ENCODE data around the gene GALNT5.
"Not testable (repeated sequence)": the region's sequence is repeated elsewhere in the genome, so short reads cannot be mapped to it uniquely, and the experiment has no call there.

GALNT5 gene

DNA sequence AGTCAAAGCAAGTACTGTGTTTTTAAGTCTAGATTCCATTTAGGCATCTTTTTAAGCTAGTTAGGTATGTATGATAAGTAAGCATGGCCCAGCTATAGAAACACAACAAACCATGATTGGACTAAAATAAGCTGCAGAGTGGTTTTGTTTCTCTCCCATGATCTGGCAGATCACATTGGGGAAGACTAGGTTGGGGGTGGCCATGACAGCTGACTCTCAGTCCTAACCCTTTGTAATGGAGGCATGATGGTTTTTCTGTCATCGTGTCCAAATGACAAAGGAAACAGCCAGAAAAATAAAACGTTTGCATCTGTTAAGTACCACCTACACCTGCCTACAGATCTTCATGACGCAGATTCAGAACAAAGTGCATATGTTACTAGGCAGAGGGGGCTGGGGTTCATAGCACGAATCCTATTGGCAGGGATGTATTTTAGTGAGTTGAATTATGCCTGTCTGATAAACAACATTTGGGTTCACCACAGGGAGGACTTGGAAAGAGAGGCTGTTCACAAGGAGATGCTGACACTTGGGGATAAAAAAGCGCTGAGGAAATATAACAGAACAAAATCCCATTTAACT is 33.8 kb upstream of the GALNT5 start:
- TF ChIP-seq, protein P1, sequence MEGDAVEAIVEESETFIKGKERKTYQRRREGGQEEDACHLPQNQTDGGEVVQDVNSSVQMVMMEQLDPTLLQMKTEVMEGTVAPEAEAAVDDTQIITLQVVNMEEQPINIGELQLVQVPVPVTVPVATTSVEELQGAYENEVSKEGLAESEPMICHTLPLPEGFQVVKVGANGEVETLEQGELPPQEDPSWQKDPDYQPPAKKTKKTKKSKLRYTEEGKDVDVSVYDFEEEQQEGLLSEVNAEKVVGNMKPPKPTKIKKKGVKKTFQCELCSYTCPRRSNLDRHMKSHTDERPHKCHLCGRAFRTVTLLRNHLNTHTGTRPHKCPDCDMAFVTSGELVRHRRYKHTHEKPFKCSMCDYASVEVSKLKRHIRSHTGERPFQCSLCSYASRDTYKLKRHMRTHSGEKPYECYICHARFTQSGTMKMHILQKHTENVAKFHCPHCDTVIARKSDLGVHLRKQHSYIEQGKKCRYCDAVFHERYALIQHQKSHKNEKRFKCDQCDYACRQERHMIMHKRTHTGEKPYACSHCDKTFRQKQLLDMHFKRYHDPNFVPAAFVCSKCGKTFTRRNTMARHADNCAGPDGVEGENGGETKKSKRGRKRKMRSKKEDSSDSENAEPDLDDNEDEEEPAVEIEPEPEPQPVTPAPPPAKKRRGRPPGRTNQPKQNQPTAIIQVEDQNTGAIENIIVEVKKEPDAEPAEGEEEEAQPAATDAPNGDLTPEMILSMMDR (IDR thresholded peaks at IDR 0.05; ENCODE audit: extremely low read depth, missing control alignments): no peak
- DNase-seq (ENCODE audit: low spot score): no peak

DNA sequence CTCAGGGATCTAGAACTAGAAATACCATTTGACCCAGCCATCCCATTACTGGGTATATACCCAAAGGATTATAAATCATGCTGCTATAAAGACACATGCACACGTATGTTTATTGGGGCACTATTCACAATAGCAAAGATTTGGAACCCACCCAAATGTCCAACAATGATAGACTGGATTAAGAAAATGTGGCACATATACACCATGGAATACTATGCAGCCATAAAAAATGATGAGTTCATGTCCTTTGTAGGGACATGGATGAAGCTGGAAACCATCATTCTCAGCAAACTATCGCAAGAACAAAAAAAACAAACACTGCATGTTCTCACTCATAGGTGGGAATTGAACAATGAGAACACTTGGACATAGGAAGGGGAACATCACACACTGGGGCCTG is 33.1 kb upstream of the GALNT5 start:
- not testable (repeated sequence) for DNase-seq (ENCODE audit: low spot score)

DNA sequence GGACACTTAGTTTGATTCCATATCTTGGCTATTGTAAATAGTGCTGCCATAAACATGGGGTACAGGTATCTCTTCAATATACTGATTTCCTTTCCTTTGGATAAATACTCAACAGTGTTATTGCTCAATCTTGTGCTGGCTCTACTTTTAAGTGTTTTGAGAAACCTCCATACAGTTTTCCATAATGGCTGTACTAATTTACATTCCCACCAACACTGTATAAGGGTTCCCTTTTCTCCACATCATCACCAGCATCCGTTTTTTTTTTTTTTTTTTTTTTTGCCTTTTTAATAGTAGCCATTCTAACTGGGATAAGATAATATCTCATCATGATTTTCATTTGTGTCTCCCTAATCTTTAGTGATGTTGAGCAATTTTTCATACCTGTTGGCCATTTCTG is 29.9 kb upstream of the GALNT5 start:
- no peak for DNase-seq (ENCODE audit: low spot score)
- TF ChIP-seq, protein P1 (IDR thresholded peaks at IDR 0.05; ENCODE audit: extremely low read depth, missing control alignments): no peak

DNA sequence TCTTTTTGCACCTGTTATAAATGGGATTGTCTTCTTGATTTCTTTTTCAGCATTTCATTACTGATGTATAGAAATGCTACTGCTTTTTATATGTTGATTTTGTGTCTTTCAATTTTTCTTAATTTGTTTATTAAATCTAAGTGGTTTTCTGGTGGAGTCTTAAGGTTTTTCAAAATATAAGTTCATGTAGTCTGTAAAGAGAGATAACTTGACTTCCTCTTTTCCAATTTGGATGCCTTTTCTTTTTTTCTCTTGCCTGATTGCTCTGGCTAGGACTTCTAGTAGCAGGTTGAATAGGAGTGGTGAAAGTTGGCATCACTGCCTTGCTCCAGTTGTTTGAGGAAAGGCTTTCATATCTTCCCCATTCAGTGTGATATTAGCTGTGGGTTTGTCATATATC is 28.6 kb upstream of the GALNT5 start:
- no peak for DNase-seq (ENCODE audit: low spot score)
- TF ChIP-seq, protein P1 (IDR thresholded peaks at IDR 0.05; ENCODE audit: extremely low read depth, missing control alignments): no peak

DNA sequence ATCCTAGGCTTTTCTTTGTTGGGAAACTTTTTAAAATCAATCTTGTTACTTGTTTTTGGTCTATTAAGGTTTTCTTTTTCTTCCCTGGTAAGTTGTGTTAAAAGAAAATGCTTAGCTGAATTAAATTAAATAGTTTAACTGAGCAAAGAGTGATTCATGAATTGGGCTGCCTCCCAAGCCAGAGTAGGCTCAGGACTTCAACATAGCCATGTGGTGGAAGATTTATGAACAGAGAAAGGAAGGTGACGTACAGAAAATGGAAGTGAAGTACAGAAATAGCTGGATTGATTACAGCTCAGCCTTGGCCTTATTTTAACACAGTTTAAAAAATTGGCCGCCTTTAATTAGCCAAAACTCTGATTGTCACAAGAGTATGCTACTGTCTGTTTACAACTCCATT is 27.9 kb upstream of the GALNT5 start:
- TF ChIP-seq, protein P1 (IDR thresholded peaks at IDR 0.05; ENCODE audit: extremely low read depth, missing control alignments): no peak
- DNase-seq (ENCODE audit: low spot score): no peak

DNA sequence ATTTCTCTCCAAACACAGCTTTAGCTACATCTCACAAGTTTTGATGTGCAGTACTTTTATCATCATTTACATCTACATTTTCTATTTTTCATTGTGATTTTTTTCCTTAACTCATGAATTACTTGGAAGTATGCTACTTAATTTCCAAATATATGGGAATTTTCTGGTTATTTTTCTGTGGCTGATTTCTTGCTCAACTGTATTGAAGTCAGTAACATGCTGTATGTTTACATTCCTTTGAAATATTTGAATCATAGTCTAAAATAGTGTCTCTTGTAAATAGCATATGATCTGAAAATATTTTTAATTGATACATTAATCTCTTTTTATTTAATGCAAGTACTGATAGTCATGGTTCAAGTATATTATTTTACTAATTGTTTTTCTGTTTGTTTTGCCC is 26.0 kb upstream of the GALNT5 start:
- DNase-seq (ENCODE audit: low spot score): no peak
- TF ChIP-seq, protein P1 (IDR thresholded peaks at IDR 0.05; ENCODE audit: extremely low read depth, missing control alignments): no peak

DNA sequence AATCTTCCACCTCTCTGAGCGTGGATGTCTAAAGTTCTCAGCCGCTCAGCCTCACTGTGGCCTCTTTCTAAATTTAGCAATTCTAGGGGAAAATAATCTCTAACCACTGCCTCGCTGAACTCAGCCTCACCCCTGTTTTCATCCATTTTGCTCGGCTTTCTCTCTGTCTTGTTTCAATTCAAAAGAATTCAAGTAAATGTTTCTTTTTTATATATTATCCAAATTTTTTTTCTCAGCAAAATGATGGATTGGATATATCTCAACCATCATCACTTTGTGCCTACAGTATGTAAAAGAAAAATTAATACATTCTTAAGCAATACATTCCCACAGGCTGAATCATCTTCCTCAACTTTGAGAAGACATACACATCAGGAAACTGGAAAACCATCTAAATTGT is 24.0 kb upstream of the GALNT5 start:
- no peak for DNase-seq (ENCODE audit: low spot score)
- TF ChIP-seq, protein P1 (IDR thresholded peaks at IDR 0.05; ENCODE audit: extremely low read depth, missing control alignments): no peak

DNA sequence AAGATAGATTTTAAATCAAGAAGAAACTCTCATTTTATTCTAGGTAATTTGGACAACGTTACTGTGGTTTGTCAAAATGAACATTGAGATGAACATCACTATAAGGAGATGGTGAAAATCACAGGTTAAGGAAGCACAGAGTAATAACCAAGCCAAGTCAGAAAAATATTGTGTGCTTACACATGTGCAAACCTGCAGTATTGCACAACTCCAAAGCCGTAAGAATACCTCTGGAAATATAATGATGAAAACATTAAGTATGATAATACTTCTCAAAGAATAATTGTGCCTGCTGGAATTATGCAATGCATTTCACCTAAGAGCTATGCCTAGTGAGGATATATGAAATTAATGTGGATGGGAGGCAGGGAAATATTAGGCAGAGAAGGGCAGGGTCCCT is 21.1 kb upstream of the GALNT5 start:
- TF ChIP-seq, protein P1 (IDR thresholded peaks at IDR 0.05; ENCODE audit: extremely low read depth, missing control alignments): no peak
- DNase-seq (ENCODE audit: low spot score): no peak

Data from GM20000 (cell line).